Measurements from ENCODE around the gene CNTNAP2.

Gene CNTNAP2

DNA sequence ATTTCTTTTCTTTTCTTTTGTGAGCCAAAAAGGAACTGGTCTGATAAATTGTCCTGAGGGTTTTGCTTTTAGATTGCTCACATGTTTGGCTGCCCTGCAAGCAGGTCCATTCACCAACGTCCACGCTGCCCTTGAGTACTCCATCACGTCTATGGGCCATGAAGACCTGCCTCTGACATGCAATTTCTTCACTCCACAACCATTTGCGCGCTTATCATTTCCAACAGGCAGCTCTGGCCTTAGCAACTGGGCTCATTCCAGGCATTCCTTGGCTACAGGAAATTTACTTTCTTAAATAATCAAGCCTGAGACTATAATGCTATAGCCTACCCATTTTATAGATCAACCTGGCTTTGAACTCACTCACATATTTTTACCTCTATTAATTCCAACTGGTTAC, 2065.7 kb downstream of the CNTNAP2 start:
- DNase-seq: no peak

DNA sequence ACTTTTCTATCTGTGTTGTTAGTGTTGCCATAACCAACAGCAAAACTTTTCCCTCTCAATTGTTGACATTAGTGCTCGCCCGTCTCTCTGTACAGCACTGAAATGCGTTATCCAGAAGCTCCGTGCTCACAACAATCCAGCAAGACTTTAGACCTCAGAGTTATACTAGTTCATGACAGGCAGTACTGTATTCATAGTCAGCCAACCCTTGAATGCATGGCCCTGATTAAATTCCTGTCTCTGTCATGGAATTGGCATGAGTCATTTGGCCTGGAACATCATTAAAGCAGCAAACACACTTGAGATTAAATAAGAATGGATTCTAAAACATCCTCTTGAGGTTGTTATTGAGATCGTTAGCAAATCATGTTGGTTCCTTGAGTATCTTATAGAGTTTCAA, 2068.4 kb downstream of the CNTNAP2 start:
- no peak for DNase-seq

DNA sequence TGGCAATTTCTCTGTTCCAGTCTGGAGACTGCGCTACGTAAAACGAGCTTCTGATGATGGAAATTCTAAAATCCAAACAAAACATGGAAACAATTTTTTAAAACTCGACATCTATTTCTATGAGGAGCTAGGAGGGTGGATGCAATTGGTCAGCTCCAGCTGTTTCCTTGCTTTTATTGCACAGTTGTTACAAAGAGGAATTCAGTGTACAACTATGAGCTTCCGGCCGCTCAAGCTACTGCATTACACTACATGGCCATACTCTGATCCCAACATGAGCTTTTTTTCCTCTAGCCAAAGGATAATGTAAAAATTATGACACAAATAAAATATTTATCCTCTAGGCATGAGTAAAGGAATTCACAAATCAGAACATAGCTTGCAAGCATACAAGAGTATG, 2070.9 kb downstream of the CNTNAP2 start:
- no peak for DNase-seq

DNA sequence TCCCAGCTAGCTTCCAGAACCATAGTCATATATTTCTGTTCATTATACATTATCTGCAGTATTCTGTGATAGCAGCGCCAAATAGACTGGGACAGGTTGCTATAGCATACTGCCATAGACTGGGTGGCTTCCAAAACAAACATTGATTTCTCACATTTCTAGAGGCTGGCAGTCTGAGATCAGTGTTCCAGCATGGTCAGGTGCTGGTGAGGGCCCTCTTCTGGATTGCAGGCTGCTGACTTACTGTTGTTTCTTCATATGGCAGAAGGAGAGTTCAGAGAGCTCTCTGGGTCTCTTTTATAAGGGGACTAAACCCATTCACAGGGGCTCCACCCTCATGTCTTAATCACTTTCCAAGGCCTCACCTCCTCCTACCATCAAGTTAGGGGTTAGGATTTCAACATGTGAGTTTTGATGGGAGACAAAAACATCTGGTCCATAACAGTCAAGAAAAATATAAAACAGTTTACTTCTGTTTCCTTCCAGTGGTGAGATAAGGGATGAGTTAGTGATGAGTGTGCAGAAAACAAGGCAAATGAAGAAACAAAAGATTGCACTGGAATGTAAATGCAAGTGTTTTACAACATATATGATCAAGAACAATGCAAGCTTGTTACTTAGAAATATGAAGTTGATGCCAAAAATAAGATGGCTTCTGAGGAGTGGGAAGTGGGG, 2074.9 kb downstream of the CNTNAP2 start:
- DNase-seq: no peak

DNA sequence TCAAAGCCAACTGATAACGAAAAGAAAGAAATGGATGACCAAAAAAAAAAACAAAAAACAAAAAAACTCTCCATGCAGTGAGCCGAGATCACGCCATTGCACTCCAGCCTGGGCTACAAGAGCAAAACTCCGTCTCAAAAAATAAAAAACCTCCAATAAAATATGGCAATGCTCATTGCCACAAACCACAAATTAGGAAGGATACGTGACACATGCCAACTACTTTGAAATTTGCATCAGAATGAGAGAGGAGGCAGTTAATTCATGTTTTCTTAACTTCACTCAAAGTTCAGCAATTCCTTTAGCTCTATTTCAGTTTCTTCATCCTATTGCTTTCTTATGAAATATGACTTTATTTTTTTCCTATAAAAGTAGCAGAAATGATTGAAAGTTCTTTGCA, 2075.9 kb downstream of the CNTNAP2 start:
- no peak for DNase-seq

DNA sequence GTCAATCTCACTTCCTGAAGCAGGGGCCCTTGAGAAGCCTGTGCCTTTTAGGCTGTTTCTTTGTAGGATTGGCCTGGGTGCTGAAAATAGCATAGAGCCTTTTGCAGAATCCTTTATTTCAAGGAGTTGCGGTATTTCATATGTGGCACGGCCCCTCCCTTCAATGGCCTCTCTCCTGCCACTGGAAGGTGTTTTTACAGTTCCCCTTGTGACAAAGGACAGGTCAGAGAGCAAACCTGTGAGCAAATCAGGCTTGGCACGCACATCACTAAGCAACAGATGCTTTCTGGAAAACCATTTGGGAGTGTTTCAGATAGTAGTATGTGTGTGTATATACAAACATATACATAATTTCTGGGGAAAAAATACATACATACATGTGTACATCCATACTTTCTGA, 2085.4 kb downstream of the CNTNAP2 start:
- DNase-seq: no peak

DNA sequence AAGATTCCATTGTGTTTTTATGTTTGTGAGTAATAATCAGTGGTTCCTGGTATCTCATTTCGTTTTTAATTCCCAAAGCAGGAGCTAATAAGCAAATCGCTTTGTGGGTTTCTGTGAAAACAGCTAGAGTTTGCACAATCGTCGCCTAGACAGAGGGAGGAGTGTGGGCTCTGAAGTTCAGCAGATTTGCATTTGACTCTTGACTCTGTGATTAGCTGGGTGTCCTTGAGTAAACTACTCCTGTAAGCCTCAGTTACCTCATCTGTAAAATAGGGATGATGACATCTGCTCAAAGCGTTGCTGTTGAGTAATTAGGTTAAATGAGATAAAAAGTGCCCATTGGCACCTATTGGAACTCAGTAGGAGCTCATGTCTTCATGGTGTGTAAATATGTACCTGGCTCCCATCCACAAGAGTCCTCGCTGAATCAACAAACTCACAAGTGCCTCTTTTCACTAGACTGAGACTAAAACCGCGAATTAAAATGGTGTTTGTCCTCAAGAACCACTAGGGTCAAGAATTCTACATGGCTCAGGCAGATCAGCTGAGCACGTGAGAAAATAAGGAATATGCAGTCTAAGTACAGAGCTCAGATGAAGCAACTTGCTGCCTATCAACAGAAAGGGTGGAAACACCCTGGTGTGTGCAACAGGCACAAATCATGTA, 2088.2 kb downstream of the CNTNAP2 start:
- no peak for DNase-seq

DNA sequence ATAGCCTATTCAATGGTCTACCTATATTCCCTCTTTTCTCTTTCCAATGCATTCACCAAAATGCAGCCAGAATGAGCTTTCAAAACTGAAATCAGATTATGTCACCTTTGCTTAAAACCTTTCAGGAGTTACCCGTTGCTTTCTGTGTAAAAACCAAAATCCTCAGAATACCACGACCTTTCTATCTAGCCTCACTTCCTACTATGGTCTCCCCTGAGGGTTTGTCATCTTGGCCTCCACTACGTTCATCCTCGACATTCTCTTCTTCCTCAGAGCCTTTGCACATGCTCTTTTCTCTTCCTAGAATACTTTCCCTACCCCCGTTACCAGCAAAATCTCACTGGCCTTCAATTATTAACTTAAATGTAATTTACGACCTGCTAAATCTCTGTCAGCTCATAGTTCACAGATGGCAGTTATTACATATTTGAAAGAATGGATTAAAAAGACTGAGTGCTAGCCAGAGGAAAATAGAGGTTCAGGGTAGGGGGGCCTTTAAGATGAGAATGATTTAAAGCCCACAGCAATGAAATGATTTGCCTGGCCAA, 2093.1 kb downstream of the CNTNAP2 start:
- no peak for DNase-seq

DNA sequence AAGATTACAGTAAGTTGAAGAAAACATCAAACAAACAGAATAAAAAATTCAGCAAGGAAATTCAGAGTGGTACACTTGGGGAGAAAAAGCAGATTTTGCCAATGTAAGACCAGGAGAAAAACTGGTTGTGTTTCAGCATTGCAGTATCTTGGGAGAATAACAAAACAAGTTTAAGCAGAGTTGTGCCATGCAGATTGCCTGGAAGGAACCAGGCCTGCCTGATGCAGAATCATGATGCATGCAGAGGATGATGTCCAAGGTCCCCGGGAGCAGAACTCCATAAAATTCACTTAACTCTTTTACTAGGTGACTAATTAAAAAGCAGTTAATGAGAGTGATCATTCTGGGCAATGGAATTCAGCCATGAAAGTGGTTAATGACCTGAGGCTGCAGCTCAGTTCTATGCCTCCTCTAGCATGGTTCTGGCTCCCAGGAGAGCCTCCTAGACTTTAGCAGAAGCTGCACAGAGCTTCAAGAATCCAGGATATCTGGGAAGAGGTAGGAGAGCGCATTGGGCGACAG, 2094.3 kb downstream of the CNTNAP2 start:
- DNase-seq: no peak

DNA sequence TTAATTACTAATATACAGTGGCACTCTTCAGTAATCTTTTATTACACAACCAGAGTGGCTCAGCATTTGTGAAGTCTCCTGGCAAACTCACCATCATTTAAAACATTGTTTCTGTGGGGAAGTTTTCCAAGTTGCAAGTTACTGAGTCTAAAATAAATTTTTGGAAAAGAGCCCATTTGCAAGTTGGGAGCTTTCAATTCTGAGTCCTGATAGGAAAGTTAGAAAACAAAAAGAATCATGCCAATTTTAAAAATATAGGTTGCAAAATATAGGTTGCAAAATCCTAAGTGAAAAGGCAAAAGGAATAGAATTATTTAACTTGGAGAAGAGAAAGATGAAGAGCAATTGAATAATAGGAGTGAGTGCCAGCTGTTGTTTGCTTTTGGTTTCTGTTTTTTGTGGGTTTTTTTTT, 2095.1 kb downstream of the CNTNAP2 start:
- DNase-seq: no peak

DNA sequence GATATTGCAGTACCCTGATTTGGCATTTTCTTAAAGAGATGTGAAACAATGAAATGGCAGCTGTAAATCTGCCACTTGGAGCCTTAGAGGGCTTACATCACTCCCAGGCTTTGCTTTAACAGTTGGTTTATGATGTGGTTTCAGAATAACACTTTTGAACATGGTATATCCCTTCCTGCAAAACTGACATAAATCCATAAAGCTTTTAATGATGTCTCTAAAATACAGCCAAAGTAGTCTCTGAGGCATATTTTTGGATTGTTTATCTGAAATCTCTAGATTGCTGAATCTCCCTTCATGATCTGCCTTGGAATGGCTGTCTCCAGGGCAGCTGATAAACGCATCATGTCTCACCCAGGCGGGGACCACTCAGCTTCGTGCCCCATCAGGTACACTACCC, 2096.1 kb downstream of the CNTNAP2 start:
- DNase-seq: no peak

DNA sequence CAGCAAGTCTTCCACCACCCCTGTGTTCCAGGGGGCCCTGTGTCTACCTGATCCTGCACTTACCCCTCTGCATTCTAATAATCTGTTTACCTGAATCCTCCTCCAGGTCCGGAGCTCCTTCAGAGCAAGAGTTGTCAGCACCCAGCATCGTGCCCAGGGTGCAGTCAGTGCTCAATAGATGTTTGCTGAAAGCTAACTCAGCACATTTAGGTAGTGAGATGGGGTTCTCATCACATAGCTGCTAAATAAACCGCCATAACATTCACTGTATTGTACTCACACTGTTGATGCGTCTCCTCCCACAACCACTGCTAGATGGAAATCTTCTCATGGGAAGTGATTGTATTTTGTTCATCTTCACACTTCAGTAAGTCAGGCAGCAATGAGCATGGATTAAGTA, 2097.5 kb downstream of the CNTNAP2 start:
- no peak for DNase-seq

DNA sequence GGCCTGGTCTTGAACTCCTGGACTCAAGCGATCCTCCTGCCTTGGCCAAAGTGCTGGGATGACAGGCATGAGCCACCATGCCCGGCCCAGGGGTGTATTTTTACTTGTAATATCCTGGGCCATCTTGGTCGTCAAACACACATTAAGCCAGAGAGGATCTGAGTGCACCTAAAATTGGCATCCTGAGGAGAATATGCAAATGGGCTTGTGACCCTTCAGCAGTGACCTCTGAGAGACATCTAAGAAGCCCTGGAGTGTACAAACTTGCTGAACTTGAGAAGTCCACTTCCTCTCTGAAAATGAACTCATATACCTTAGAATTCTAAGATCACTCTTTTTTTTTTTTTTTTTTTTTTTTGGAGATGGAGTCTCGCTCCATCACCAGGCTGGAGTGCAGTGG, 2102.0 kb downstream of the CNTNAP2 start:
- no peak for DNase-seq

DNA sequence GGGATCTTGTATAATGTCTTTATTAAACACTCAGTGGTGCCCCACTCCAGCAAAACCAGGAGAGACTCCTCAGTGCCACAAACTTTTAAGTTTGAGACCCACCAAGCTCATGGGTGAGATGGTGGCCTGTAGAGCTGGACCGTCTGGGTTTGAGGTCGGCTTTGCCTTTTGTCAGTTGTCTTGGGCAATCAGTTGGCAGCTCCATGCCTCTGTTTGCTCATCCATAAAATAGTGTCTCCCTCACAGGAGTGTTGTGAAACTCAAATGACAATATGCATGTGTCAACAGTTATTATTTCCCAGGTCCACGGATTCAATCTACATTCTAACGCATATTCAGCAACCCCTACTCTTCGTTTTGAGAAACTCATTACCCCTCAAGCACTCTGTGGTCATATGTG, 2106.1 kb downstream of the CNTNAP2 start:
- DNase-seq: no peak

DNA sequence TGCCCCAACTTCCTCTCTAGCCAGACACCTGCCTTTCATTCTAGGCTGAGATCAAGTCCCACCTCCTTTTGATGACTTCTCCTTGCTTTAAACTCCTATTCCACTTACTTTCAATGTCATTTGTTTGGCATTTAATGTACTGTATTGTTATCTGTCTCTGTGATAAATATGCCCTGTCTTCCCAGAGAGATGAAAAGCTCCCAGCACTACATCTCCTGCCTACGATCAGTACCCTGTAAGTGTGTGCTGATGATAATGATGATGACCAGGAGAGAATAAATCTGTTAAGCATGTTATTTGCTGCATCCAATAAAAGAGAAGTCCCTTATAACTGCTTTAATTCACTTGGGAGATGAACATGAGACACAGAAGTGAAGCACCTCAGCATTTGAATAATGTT, 2106.6 kb downstream of the CNTNAP2 start:
- no peak for DNase-seq

DNA sequence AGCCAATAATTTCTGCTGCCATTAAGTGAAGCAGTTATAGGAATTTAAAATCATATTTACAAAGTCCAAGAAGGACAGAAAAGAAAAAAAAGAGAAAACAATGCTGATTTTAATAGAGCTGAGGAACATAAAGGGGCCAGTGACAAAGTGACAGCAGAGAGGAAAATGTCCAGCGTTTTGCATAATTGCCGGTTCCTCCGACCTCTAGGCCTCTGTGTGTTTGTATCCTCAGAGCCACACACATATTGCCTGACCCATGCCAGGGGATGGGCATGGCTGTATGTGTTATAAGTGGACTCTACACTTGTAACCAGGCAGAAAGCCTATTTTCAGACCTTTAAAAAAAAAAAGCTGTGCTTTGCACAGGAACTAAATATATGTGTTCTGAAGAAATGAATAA, 2107.1 kb downstream of the CNTNAP2 start:
- DNase-seq: no peak

DNA sequence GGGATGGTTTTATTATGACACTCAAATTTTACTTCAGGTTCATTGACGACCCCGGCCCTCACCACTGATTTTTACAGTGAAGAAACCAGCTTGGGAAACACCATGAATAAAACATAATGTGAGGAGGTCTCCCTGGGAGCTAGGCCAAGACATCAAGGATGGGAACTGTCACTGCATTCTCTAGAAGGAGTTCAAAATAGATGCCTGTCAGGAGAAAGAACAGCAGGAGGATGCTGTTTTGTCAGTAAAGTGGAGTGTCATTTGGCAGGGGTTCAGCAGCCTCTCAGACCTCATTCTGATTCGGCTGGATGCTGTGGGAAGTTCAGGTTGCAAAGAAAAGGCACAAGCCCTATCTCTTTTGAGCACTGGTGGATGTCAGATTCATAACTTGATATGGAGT, 2113.7 kb downstream of the CNTNAP2 start:
- DNase-seq: no peak

DNA sequence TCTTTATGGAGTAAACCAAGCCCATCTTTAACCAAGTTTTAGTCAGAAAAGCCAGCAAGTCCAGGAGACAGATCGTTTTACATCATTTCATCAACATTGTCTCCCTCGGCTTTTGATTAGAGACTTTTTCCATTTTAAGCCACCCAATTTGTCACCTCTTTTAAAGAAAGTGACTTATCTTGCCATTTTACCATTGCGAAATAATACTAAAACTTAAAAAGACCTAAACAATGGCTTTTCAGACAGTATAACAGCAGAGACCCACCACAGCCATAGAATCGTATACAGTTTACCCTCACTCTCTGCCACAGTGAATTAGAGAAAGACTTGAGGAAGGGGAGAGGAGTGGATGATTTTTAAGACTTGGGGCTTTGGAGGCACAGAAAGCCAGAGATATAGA, 2114.3 kb downstream of the CNTNAP2 start:
- DNase-seq: no peak

DNA sequence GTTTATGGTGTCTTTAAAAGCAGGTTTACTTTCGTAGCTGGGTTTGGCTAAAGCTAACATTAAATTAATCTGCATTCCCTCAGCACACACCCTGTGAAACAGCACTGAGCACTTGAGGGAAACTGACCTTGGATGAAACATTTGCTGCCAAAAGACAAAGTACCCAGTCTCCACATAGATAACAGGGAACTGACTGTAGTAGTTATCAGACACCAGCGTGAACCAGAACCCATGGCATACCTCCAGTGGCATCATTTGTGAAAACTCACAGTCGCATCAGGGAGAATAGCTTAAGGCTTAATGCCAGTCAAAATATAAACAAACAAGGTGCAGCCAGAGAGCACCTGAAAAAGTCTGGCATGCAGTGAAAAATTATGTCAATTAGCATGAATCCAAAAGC, 2116.2 kb downstream of the CNTNAP2 start:
- no peak for DNase-seq

DNA sequence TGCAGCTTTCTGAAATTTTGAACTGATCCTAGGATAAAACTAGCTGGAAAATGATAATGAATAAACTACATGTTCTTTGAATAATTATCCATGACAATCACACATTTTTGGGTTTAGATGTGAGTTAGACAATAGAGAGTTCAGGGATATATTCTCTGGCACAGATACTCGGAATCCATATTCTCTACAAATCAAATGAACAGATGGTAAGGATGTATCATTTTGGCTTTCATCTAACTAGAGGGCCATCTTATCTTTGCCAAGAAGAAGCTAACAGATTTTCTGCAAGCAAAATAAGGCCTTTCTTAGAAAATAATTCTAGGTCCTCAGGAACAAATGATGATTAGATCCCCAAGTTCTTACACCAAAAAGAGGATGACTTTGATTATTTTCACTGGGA, 2118.1 kb downstream of the CNTNAP2 start:
- DNase-seq: no peak

DNA sequence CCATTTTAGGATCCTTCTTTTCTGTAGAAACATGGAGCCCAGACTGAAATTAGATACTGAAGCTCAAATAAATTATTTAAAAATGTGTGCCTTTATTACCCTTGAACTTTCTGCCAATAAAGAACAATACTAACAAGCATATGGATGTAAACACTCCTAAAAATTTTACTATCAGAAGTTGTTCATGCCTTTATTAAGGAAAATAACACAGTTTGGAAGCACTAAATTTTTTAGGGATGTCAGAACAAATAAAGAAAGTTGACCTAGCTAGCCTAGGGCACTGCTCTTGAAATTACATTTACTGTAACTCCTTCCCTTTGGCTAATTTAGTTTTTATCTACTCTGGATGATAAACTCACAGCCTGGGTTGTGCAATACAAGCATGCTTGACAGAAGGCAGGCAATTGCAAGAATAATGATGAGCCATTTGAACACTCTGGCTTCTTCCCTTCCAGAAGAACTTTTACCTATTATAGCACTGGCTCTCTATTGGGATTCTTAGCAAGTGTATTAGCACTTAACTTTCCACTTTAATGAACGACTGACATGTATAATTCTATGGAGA, 2122.2 kb downstream of the CNTNAP2 start:
- no peak for DNase-seq

DNA sequence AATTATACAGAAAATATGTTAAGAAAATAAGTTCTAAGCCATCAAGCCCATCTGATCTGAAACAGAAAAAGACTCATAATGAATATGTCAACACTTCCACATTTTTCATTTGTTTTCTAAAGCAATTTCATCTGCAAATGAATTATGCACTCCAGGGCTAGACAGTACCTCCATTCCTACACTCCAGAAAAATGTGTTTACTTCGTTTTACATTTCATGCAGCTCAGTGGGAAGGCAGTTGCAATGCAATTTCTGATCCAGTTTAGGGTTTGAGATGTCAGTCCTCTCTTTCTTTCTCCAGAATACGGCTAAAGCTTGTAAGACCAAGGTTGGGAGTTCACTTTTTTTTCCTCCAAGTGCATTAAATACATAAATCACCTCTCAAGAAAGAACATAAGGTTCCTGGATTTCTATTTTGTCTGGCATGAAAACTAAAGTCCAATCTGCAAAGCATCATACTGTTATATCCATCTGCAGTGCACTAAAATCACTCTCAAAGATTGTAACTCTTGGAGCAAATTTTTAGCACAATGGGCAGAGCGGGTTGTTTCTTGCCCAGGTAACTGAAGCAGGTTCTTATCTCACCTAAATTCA, 2125.2 kb downstream of the CNTNAP2 start:
- no peak for DNase-seq

DNA sequence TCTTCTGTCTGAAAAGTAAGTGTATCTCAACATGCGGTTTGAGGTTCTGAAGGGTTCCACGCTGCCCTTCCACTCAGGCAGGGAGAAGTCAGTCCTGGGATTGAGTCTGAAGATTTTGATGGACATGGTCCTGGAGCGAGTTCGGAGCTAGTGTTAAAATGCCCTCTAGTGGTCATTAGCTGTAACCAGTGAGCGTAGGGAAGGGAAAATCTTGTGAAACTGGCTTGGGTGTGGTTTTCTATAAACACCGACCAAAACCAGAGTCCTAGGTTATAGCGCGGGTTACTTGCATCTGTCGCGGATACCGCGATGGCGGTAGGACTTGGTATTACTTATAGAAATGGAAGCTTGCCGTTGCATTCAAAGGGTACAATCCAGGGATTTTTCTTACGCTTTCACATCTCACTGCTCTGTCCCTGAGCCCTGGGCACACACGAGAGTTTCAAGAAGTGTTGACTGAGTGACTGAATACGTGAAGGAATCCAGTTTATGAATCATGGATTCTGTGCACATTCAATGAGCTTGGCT, 2125.8 kb downstream of the CNTNAP2 start:
- no peak for DNase-seq

DNA sequence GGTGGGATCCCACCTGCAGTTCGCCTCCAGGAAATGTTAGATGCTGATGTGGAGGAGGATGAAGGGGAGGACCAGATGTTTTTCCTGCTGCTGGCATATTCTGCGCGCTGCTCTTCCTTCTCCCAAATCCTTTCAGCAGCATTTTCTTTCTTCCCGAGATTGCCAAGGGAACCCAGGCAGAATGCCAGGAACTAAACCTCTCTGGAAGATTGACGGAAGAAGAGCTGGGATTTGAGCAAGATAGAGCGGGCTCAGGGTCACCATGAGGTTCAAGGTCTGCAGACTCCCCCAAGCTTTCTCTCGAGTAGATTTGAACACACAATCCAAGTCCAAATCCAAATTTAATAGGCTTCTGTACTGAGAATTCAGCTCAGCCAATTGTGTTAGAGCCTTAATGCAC, 2128.8 kb downstream of the CNTNAP2 start:
- DNase-seq: no peak
